ENCODE results near the gene ARMH1. TPM values are rescaled to one million over a fixed set of nuclear protein-coding genes. Genes with fewer than 3 reads are reported as not detected.
"Not testable (repeated sequence)": the region's sequence is repeated elsewhere in the genome, so short reads cannot be mapped to it uniquely, and the experiment has no call there.

The ARMH1 gene
- total RNA-seq, 3 donors from 2014 or later, result 1.7 to 4.1 (median 2.3) TPM

GRCh38 chr1:44695671-44696070 lies 21.2 kb downstream of the ARMH1 start:
- Histone ChIP-seq H3K36me3 (ENCODE audit: low read depth) (no peaks in the 10 kb centered on the region), H3K9me3 (no peaks in the 10 kb centered on the region), H3K4me3 (no peak overlapping the region), H3K4me1 (ENCODE audit: low read depth) (no peaks in the 10 kb centered on the region)
- no peak for TF ChIP-seq CTCF (IDR thresholded peaks at IDR 0.05)
- ATAC-seq (no peak), DNase-seq (no peak)
- intact Hi-C loops (cut with DNase I, micrococcal nuclease), result no loop called here

GRCh38 chr1:44696101-44696500 lies 21.6 kb downstream of the ARMH1 start:
- intact Hi-C loops (cut with DNase I, micrococcal nuclease), result no loop called here
- no peak for TF ChIP-seq CTCF (IDR thresholded peaks at IDR 0.05)
- H3K4me1 ChIP-seq (ENCODE audit: low read depth), result no peaks in the 10 kb centered on the region
- ATAC-seq (no peak), DNase-seq (no peak)
- H3K9me3 ChIP-seq, result no peaks in the 10 kb centered on the region
- H3K4me3 ChIP-seq, result no peak overlapping the region
- no peaks in the 10 kb centered on the region for H3K36me3 ChIP-seq (ENCODE audit: low read depth)

DNA sequence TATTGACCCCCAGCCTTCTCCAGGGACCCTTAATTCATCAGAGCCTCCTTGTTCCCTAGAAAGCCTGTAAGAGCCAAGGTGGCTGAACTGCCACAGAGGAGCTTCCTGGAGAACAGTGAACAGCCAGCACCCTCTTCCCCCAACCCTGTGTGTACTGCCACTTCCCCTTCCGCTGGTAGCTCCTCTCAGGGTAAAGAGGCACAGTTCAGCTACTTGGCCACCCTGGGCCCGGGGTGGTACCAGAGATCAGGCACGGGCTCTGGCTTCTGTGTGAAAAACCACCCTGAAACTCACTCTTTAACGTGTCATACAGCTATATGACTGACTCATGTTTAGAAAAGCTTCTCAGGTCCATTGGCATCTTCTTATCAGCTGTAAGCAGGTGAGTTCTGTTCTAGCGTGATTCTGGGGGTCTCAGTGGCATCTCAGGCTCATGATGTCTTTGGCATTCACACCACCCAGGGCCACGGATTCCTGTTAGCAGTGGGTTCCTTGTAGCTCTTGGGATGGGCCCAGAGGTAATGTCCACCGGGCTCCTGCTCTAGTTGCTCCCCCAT lies 22.4 kb downstream of the ARMH1 start:
- no peak overlapping the region for H3K4me3 ChIP-seq
- no peaks in the 10 kb centered on the region for H3K36me3 ChIP-seq (ENCODE audit: low read depth)
- ATAC-seq, result peak; percentile 69
- no peak for DNase-seq
- TF ChIP-seq CTCF (IDR thresholded peaks at IDR 0.05), result no peak
- intact Hi-C loops (cut with DNase I, micrococcal nuclease), result no loop called here
- H3K9me3 ChIP-seq, result no peaks in the 10 kb centered on the region
- no peaks in the 10 kb centered on the region for H3K4me1 ChIP-seq (ENCODE audit: low read depth)

- no peak for DNase-seq
- no peaks in the 10 kb centered on the region for H3K9me3 ChIP-seq
- H3K4me3 ChIP-seq, result no peak overlapping the region
- H3K4me1 ChIP-seq (ENCODE audit: low read depth), result no peaks in the 10 kb centered on the region
- TF ChIP-seq CTCF (IDR thresholded peaks at IDR 0.05), result no peak
- no peak for ATAC-seq
- intact Hi-C loops (cut with DNase I, micrococcal nuclease), result no loop called here
- H3K36me3 ChIP-seq (ENCODE audit: low read depth), result no peaks in the 10 kb centered on the region
Measured at GRCh38 chr1:44698138-44698537, 23.6 kb downstream of the ARMH1 start.

DNA sequence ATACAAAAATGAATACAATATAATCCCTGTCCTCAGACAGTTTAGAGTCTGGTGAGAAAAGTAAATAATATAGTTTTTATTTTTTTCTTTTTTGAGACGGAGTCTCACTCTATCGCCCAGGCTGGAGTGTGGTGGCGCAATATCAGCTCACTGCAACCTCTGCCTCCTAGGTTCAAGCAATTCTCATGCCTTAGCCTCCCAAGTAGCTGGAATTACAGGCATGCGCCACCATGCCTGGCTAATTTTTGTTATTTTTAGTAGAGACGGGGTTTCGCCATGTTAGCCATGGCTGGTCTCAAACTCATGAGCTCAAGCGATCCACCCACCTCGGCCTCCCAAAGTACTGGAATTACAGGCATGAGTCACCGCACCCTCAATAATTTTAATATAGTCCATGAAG lies 24.9 kb downstream of the ARMH1 start:
- ATAC-seq; H3K4me3 ChIP-seq; H3K4me1 ChIP-seq (ENCODE audit: low read depth); DNase-seq; intact Hi-C loops (cut with DNase I, micrococcal nuclease); H3K36me3 ChIP-seq (ENCODE audit: low read depth); H3K9me3 ChIP-seq: not testable (repeated sequence)

GRCh38 chr1:44700573-44700972 lies 26.1 kb downstream of the ARMH1 start:
- DNase-seq, result no peak
- intact Hi-C loops (cut with DNase I, micrococcal nuclease), result no loop called here
- no peak overlapping the region for H3K4me3 ChIP-seq
- ATAC-seq, result no peak
- H3K4me1 ChIP-seq (ENCODE audit: low read depth), result no peaks in the 10 kb centered on the region
- H3K9me3 ChIP-seq, result no peaks in the 10 kb centered on the region
- no peaks in the 10 kb centered on the region for H3K36me3 ChIP-seq (ENCODE audit: low read depth)
- no peak for TF ChIP-seq CTCF (IDR thresholded peaks at IDR 0.05)

All from mucosa of descending colon (tissue), 3 donors.